Gastrocnemius medialis (tissue), 4 donors: ENCODE data around the gene PIM3.

ENCODE experiments used
- POLR2A ChIP-seq, 2 donors: fragments of 450-650 bp; IDR thresholded peaks; one replicate each; pipeline ENCODE4 v1.6.1; 2017; ENCODE audit warnings: antibody characterized with exemption in 2 of 2, mild to moderate bottlenecking in 2 of 2, moderate library complexity in 2 of 2
- TF ChIP-seq, protein P1 (sequence below), 5 experiments: fragments of 450-650 bp in 3 of 5; fragments of 200-600 bp in 2 of 5; sonication (generic) in 2 of 5; IDR thresholded peaks in 4 of 5; conservative IDR thresholded peaks in 1 of 5; 1 replicate in 4 of 5; 2 replicates in 1 of 5; pipeline ENCODE4 v1.5.1; 2016 to 2019; ENCODE audit warnings: antibody characterized with exemption in 5 of 5, mild to moderate bottlenecking in 3 of 5, moderate library complexity in 3 of 5

DNA sequence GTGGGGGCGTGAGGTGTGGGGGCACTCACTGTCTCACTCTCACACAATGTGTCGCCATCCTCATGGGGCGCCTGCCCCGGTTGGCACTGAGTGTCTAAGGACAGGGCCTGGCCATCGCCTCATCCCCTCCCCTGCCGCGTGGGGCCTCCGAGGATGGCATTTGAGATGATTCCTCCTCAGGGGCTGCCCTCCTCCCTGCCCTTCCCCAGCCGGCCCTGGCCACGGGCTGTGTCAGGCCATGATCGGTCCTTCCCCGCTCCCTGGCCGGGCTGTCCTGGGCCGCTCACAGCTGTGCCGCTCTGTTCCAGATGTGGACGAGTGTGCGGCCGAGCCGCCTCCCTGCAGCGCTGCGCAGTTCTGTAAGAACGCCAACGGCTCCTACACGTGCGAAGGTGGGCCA lies 37.6 kb upstream of the PIM3 start:
- TF ChIP-seq, protein P1, sequence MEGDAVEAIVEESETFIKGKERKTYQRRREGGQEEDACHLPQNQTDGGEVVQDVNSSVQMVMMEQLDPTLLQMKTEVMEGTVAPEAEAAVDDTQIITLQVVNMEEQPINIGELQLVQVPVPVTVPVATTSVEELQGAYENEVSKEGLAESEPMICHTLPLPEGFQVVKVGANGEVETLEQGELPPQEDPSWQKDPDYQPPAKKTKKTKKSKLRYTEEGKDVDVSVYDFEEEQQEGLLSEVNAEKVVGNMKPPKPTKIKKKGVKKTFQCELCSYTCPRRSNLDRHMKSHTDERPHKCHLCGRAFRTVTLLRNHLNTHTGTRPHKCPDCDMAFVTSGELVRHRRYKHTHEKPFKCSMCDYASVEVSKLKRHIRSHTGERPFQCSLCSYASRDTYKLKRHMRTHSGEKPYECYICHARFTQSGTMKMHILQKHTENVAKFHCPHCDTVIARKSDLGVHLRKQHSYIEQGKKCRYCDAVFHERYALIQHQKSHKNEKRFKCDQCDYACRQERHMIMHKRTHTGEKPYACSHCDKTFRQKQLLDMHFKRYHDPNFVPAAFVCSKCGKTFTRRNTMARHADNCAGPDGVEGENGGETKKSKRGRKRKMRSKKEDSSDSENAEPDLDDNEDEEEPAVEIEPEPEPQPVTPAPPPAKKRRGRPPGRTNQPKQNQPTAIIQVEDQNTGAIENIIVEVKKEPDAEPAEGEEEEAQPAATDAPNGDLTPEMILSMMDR (IDR thresholded peaks at IDR 0.05 in 4 of 5, conservative IDR thresholded peaks at IDR 0.05 in 1 of 5) = no peak
- TF ChIP-seq POLR2A (IDR thresholded peaks at IDR 0.05) = no peak
